ENCODE measurements around the gene TAOK2.

TAOK2 gene

DNA sequence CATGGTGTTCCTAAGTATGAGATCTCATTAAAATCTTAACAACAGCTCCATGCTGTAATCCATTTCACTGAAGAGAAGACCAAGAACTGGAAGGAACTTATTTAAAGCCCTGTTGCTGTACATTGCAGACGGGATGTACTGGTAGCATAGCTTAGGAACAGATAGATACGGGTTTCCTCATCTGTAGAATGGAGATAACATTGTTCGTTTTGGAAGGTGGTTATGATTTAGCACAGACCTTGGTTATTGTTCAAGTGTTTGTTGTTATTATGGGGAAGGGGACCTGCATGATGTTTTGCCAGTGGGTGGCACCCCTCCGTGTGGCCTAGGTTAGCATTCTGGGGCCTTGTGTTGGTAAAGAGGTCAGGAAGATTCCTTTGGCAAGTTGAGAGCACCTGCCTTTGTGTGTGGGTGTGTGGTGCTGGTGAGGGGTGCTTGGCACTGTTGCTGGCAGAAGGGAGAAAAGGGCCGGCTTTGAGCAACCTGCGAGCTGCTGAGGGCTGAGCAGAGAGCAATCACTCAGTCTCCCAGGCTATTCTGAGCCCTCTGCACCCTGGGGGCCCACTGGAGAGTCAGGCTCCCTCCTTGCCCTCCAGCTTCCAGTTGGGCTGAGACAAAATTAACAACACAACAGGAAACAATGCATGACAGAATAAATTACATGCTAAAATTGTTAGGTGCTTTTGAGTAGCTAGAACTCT, 2.3 kb downstream of the TAOK2 start:
- no peak for DNase-seq
- Mint-ChIP-seq H3K4me1 (ENCODE audit: low read depth in 2 of 2) (peaks cover 33 to 41% of the 10 kb centered on the region in 2 donors), H3K9me3 (no peaks in the 10 kb centered on the region), H3K27me3 (no peaks in the 10 kb centered on the region), H3K4me3 (peak overlapping the region; percentile 97 to 98), H3K27ac (peak overlapping the region; percentile 97), H3K36me3 (ENCODE audit: insufficient read depth) (peaks cover 33% of the 10 kb centered on the region)
- no peak for ATAC-seq (replicated peaks)

DNA sequence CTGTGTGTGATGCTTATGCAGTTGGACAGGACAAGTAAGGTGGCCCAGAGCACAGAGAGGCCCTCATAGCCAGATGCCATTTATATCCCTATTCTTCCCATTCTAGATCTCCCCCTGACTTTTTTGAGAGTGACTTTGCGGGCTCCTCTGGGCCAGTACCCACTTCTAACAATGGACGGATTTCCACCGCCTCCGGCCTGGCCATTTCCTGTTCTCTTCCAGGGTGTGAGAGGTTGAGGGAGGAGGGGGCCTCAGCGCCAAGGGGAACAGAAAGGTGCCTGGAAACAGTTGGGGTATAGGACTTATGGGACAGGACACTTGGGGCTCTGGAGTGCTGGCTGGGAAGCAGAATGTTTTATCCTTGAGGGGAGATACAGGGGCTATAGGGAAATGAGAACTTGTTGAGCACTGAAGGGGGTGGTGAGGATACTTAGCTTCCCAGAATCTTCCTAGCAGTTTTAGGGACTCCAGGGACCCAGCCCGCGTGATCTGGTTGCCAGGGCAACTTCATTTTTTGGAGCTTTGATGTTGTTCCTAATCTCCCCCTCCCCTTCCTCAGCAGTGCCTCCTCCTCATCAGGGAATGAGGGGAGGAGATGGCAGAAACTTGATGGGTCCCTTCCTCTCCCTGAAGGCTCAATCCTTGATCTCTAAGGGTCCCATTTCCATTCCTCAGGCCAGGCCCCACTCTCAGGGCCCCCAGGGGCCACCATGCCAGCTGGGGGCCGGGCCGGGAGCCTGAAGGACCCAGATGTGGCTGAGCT, 3.6 kb downstream of the TAOK2 start:
- H3K27ac Mint-ChIP-seq = peak overlapping the region; percentile 25 to 97
- H3K4me1 Mint-ChIP-seq (ENCODE audit: low read depth in 2 of 2) = peaks cover 33 to 41% of the 10 kb centered on the region in 2 donors
- no peaks in the 10 kb centered on the region for H3K27me3 Mint-ChIP-seq
- no peaks in the 10 kb centered on the region for H3K9me3 Mint-ChIP-seq
- H3K36me3 Mint-ChIP-seq (ENCODE audit: insufficient read depth) = peaks cover 43% of the 10 kb centered on the region
- H3K4me3 Mint-ChIP-seq = no peak overlapping the region
- DNase-seq (no peak), ATAC-seq (replicated peaks) (no peak)

DNA sequence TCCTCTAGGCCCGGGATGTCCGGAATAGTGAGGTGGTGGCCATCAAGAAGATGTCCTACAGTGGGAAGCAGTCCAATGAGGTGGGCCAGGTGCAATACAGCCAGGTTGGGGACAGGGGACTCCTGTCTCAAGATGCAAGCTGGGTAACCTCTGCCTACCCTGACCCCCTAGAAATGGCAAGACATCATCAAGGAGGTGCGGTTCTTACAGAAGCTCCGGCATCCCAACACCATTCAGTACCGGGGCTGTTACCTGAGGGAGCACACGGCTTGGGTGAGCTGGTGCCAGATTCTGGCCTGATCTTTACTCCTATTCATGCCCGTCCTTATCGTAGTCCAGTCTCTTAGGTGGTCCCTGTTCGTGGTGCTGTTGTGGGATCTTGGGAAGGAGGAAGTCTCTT, 4.4 kb downstream of the TAOK2 start:
- Mint-ChIP-seq H3K4me3 (no peak overlapping the region), H3K27ac (peak overlapping the region; percentile 25 to 97), H3K9me3 (no peaks in the 10 kb centered on the region), H3K4me1 (ENCODE audit: low read depth in 2 of 2) (peaks cover 29 to 37% of the 10 kb centered on the region in 2 donors), H3K36me3 (ENCODE audit: insufficient read depth) (peaks cover 41% of the 10 kb centered on the region), H3K27me3 (no peaks in the 10 kb centered on the region)
- no peak for ATAC-seq (replicated peaks)
- no peak for DNase-seq

DNA sequence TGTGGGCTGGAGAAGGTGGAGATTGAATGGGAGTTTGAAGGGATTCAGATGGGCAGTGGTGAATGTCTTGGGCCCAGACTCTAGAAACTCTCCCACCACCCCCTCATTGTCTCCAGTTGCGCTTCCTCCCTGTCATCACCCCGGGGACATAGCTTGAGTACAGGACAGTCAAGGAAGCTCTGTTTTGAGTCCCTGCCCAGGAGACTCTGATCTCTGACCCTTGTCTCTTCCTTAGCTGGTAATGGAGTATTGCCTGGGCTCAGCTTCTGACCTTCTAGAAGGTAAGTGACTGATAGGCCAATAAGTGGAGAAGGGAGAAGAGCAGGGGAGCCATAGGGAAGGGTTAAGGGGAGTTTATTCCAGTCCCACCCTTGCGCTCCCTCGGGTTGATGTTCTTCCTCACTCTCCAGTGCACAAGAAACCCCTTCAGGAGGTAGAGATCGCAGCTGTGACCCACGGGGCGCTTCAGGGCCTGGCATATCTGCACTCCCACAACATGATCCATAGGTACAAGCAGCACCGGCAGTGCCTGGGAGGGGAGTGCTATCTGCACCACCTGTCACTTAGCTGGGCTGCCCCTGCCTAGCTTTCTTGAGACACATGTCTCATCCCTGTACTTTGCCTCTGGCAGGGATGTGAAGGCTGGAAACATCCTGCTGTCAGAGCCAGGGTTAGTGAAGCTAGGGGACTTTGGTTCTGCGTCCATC, 5.0 kb downstream of the TAOK2 start:
- H3K27ac Mint-ChIP-seq = peak overlapping the region in 1 of 2 donors; percentile 20
- peaks cover 39% of the 10 kb centered on the region for H3K36me3 Mint-ChIP-seq (ENCODE audit: insufficient read depth)
- DNase-seq (no peak), ATAC-seq (replicated peaks) (no peak)
- H3K27me3 Mint-ChIP-seq = no peaks in the 10 kb centered on the region
- peaks cover 27 to 31% of the 10 kb centered on the region in 2 donors for H3K4me1 Mint-ChIP-seq (ENCODE audit: low read depth in 2 of 2)
- no peaks in the 10 kb centered on the region for H3K9me3 Mint-ChIP-seq
- no peak overlapping the region for H3K4me3 Mint-ChIP-seq

DNA sequence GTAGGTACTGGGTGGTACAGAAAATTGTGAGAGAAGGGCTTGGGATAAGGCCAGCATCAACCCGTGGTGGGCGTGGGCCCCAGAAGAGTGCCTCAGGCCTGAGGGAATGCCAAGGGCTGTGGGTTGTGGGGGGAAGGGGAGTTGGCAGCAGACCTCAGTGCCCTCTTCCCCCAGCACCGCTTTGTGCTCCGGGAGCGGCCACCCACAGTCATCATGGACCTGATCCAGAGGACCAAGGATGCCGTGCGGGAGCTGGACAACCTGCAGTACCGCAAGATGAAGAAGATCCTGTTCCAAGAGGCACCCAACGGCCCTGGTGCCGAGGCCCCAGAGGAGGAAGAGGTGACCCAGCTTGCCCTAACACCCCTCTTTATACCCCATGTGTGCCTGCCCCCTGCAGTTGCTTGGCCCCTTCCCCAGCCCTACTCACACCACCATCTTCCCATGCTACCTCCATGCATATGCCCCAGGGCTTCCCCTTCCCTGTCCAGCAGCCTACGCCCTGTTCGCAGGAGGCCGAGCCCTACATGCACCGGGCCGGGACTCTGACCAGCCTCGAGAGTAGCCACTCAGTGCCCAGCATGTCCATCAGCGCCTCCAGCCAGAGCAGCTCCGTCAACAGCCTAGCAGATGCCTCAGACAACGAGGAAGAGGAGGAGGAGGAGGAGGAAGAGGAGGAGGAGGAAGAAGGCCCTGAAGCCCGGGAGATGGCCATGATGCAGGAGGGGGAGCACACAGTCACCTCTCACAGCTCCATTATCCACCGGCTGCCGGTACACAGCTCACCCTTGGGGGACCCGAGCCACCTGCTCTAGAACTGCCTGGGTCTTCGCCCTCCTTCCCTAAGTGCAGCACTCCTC, 9.1 kb downstream of the TAOK2 start:
- Mint-ChIP-seq H3K27me3 (no peaks in the 10 kb centered on the region), H3K27ac (peak overlapping the region in 1 of 2 donors; percentile 49), H3K9me3 (no peaks in the 10 kb centered on the region), H3K4me3 (no peak overlapping the region), H3K36me3 (ENCODE audit: insufficient read depth) (peaks cover 45% of the 10 kb centered on the region), H3K4me1 (ENCODE audit: low read depth in 2 of 2) (peaks cover 3% of the 10 kb centered on the region in 2 donors)
- no peak for DNase-seq
- no peak for ATAC-seq (replicated peaks)

DNA sequence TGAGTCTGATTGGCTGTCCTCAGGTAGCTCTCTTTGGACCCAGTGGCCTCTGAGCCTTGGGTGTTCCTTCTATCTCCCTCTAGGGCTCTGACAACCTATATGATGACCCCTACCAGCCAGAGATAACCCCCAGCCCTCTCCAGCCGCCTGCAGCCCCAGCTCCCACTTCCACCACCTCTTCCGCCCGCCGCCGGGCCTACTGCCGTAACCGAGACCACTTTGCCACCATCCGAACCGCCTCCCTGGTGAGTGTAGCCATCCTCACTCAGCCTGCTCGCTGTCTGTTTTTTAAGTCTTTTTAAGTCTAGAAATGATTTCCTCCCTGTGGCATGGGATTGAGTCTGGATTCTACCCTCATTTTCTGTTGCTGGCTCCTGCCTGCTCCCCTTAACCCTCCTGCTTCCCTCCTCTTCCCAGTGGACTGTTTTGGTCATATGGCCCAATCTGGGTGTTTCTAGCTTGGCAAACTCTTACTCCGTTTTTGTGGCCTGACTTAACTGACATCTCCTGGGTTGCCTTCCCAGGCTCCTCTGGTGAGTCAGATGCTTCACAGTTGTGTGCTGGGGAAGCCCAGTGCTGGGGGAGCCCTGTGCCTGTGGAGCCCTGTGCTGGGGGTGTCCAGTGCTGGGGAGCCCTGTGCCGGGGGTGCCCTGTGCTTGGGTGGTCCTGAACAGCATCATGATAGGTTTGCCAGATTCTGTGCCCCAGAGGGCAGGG, 9.9 kb downstream of the TAOK2 start:
- peak overlapping the region; percentile 49 to 52 for H3K27ac Mint-ChIP-seq
- H3K36me3 Mint-ChIP-seq (ENCODE audit: insufficient read depth) = peaks cover 48% of the 10 kb centered on the region
- H3K27me3 Mint-ChIP-seq = no peaks in the 10 kb centered on the region
- DNase-seq (no peak), ATAC-seq (replicated peaks) (no peak)
- no peaks in the 10 kb centered on the region for H3K9me3 Mint-ChIP-seq
- peaks cover 0 to 3% of the 10 kb centered on the region in 2 donors for H3K4me1 Mint-ChIP-seq (ENCODE audit: low read depth in 2 of 2)
- no peak overlapping the region for H3K4me3 Mint-ChIP-seq

DNA sequence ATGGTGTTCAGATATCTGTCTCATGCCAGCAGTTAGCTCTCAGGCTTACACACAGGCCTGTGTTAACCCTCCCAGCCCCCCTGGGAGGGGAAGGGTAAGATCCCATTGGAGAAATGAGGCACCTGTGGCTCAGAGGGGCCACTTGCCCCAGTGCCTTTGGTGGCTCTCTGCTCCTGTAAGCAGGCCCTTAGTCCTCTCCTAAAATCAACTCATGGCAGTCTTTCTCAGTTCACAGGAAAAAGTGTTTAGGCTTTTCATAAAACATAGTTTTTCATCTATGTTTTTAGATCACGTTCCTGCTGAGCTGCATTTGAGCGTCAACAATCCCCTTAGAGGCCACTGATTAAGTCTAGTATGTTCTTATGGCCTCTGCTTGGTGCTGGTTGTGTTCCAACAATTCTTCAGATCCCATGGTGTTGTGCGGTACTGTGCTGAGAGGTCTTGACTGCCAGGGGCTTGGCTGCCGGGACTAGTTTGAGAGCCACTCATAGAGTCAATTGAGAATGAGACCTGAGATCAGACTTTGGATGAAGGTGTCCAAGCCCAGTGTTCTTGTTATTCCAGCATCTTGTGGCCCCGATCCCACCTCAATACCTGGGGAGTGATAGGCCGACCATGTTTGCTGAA, 10.6 kb downstream of the TAOK2 start:
- peak overlapping the region; percentile 49 to 52 for H3K27ac Mint-ChIP-seq
- peaks cover 51% of the 10 kb centered on the region for H3K36me3 Mint-ChIP-seq (ENCODE audit: insufficient read depth)
- no peaks in the 10 kb centered on the region for H3K9me3 Mint-ChIP-seq
- H3K4me3 Mint-ChIP-seq = no peak overlapping the region
- peaks cover 0 to 5% of the 10 kb centered on the region in 2 donors for H3K4me1 Mint-ChIP-seq (ENCODE audit: low read depth in 2 of 2)
- H3K27me3 Mint-ChIP-seq = no peaks in the 10 kb centered on the region
- DNase-seq (no peak), ATAC-seq (replicated peaks) (no peak)

DNA sequence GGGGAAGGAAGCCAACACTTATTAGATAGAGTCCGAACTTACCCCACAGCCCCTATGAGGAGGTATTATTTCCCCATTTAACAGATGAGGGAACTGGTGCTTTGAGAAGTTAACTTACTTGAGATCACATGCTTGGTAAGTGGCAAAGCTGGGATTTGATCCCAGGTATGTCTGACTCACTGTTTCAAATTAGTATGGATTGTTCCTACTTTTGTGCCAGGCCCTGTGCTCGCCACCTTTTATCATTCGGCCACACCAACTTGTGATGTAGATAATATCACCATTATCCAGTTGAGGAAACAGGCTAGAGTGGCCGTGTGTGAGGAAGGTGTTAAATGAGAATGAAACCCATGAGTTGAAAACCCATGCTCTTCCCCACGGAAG, 11.1 kb downstream of the TAOK2 start:
- H3K27ac Mint-ChIP-seq = no peak overlapping the region
- ATAC-seq (replicated peaks) (no peak), DNase-seq (no peak)
- no peaks in the 10 kb centered on the region for H3K27me3 Mint-ChIP-seq
- no peak overlapping the region for H3K4me3 Mint-ChIP-seq
- peaks cover 0 to 5% of the 10 kb centered on the region in 2 donors for H3K4me1 Mint-ChIP-seq (ENCODE audit: low read depth in 2 of 2)
- no peaks in the 10 kb centered on the region for H3K9me3 Mint-ChIP-seq
- H3K36me3 Mint-ChIP-seq (ENCODE audit: insufficient read depth) = peaks cover 47% of the 10 kb centered on the region

DNA sequence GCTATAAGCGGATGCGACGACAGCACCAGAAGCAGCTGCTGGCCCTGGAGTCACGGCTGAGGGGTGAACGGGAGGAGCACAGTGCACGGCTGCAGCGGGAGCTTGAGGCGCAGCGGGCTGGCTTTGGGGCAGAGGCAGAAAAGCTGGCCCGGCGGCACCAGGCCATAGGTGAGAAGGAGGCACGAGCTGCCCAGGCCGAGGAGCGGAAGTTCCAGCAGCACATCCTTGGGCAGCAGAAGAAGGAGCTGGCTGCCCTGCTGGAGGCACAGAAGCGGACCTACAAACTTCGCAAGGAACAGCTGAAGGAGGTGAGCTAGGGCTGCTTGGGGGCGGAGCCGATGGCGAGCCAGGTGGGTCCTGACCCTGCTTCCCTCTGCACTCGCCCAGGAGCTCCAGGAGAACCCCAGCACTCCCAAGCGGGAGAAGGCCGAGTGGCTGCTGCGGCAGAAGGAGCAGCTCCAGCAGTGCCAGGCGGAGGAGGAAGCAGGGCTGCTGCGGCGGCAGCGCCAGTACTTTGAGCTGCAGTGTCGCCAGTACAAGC, 11.7 kb downstream of the TAOK2 start:
- no peak for ATAC-seq (replicated peaks)
- no peaks in the 10 kb centered on the region for H3K27me3 Mint-ChIP-seq
- peaks cover 42% of the 10 kb centered on the region for H3K36me3 Mint-ChIP-seq (ENCODE audit: insufficient read depth)
- no peaks in the 10 kb centered on the region for H3K9me3 Mint-ChIP-seq
- no peak overlapping the region for H3K4me3 Mint-ChIP-seq
- peak overlapping the region in 1 of 2 donors; percentile 47 for H3K27ac Mint-ChIP-seq
- peaks cover 0 to 3% of the 10 kb centered on the region in 2 donors for H3K4me1 Mint-ChIP-seq (ENCODE audit: low read depth in 2 of 2)
- DNase-seq = no peak

DNA sequence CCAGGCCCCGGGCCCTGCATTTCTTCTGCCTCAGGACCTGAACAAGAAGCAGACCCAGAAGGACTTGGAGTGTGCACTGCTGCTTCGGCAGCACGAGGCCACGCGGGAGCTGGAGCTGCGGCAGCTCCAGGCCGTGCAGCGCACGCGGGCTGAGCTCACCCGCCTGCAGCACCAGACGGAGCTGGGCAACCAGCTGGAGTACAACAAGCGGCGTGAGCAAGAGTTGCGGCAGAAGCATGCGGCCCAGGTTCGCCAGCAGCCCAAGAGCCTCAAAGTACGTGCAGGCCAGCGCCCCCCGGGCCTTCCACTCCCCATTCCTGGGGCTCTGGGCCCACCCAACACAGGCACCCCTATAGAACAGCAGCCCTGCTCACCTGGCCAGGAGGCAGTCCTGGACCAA, 12.6 kb downstream of the TAOK2 start:
- H3K4me1 Mint-ChIP-seq (ENCODE audit: low read depth in 2 of 2) = peaks cover 0 to 3% of the 10 kb centered on the region in 2 donors
- ATAC-seq (replicated peaks) = no peak
- no peak for DNase-seq
- peaks cover 40% of the 10 kb centered on the region for H3K36me3 Mint-ChIP-seq (ENCODE audit: insufficient read depth)
- no peak overlapping the region for H3K27ac Mint-ChIP-seq
- H3K4me3 Mint-ChIP-seq = no peak overlapping the region
- no peaks in the 10 kb centered on the region for H3K27me3 Mint-ChIP-seq
- no peaks in the 10 kb centered on the region for H3K9me3 Mint-ChIP-seq

DNA sequence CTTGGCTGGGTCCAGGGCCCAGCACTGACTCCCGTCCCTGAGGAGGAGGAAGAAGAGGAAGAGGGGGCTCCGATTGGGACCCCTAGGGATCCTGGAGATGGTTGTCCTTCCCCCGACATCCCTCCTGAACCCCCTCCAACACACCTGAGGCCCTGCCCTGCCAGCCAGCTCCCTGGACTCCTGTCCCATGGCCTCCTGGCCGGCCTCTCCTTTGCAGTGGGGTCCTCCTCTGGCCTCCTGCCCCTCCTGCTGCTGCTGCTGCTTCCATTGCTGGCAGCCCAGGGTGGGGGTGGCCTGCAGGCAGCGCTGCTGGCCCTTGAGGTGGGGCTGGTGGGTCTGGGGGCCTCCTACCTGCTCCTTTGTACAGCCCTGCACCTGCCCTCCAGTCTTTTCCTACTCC, 13.3 kb downstream of the TAOK2 start:
- Mint-ChIP-seq H3K27me3 (no peaks in the 10 kb centered on the region), H3K36me3 (ENCODE audit: insufficient read depth) (peaks cover 37% of the 10 kb centered on the region)

More for the DNA sequence above, 13.3 kb downstream of the TAOK2 start:
- H3K4me1 Mint-ChIP-seq (ENCODE audit: low read depth in 2 of 2) = peaks cover 0 to 3% of the 10 kb centered on the region in 2 donors
- no peak overlapping the region for H3K4me3 Mint-ChIP-seq
- DNase-seq (no peak), ATAC-seq (replicated peaks) (no peak)
- H3K9me3 Mint-ChIP-seq = no peaks in the 10 kb centered on the region
- H3K27ac Mint-ChIP-seq = no peak overlapping the region
